Measurements from ENCODE around the gene METTL3.

Gene METTL3

DNA sequence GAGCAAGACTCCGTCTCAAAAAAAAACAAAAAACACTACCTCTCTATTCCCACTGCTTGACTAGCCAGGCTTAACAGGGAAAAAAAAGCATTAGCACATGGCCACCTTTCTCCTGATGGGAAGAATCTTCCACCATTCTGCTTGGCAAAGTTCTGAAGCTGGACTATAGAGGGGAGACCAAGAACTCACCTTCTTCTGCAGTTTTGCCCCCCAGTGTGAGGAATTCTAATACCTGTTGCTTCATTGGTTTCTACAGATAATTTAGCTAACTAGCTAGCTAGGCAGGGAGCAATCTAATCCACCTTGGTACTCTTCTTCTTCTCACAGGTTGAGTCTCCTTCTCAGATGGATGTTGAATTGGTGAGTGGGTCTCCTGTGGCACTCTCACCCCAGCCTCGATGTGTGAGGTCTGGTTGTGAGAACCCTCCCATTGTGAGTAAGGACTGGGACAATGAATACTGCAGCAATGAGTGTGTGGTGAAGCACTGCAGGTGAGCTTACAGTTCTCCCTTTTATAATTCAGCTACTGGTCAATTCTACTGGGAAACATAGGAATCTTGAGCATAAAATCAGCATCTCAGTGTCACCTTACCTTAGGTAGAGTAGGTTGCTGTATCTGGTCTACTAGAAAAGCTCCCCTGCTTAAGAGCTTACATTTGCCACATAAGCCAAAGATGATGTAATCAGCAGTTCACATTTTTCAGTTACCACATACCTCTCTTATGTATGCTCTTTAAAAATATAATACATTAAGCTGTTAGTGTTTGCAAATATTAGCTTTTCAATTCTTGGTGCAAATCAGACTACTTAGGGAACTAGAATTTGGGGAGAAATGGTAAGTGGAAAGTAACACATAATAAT, 16.0 kb downstream of the METTL3 start:
- H3K4me3 Mint-ChIP-seq, result no peak overlapping the region
- H3K27ac Mint-ChIP-seq (ENCODE audit: low read depth), result no peak overlapping the region

GRCh38 chr14:21486640-21487087, 24.5 kb downstream of the METTL3 start:
- Mint-ChIP-seq H3K36me3 (ENCODE audit: insufficient read depth) (peaks cover 44% of the 10 kb centered on the region), H3K4me1 (peaks cover 7% of the 10 kb centered on the region)

More for the DNA sequence above, 16.0 kb downstream of the METTL3 start:
- Mint-ChIP-seq H3K9me3 (no peaks in the 10 kb centered on the region), H3K27me3 (no peaks in the 10 kb centered on the region), H3K36me3 (ENCODE audit: insufficient read depth) (peaks cover 88% of the 10 kb centered on the region), H3K4me1 (peaks cover 15% of the 10 kb centered on the region)
- DNase-seq (ENCODE audit: low spot score in 2 of 2) (no peak), ATAC-seq (replicated peaks; ENCODE audit: extremely low read depth, poor library complexity, severe bottlenecking) (no peak)

DNA sequence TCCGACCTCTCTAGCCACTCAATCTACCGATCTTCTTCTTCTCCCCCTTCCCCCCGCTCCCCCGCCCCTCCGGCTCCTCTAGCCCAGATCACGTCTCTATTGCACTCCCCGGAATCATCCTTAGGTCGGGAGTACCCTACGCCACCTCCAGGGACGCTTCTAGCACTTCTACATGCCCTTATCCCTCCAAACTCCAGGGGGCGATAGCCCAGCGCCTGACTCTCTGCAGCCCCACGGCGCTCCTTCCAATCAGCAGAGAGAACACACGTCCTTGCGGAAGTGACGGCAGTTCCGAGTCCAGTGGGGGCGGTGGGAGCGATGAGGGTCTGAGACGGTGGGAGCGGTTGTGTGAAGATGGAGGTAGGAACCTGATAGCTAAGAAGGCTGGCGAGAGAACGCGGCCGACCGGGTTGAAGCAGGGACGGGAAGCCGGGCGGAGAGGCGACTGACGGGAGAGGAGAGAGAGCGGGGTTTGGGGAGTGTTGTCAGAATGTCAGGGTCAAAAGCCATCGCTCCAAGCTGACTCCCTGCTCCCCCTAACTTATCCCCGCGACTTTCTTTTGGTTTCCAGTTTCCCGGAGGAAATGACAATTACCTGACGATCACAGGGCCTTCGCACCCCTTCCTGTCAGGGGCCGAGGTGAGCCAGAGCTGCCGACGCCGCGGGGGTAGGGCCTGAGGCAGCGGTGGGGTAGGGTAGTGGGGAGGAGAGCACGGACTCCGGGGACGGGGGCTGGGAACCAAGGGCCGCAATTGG, 34.0 kb downstream of the METTL3 start, which contains the start of the genes RAB2B and TOX4:
Gene RAB2B, minus strand, starts transcription at position 35 of the 757 bp plus-strand sequence. CDS start 87 bp downstream, outside the sequence.
Gene TOX4, plus strand, starts transcription at position 271 of the 757 bp plus-strand sequence. Its CDS starts 84 bp downstream, at position 355.
- peak within 1 kb of the TSS; percentile 98 for H3K27ac Mint-ChIP-seq (ENCODE audit: low read depth)
- peaks cover 31% of the 10 kb centered on the region for H3K36me3 Mint-ChIP-seq (ENCODE audit: insufficient read depth)
- peak; percentile 90 to 97 for DNase-seq (ENCODE audit: low spot score in 2 of 2)
- H3K4me3 Mint-ChIP-seq, result peak within 1 kb of the TSS; percentile 97
- ATAC-seq (replicated peaks; ENCODE audit: extremely low read depth, poor library complexity, severe bottlenecking), result peak; percentile 97
- H3K4me1 Mint-ChIP-seq, result peaks cover 30% of the 10 kb centered on the region
- H3K9me3 Mint-ChIP-seq, result no peaks in the 10 kb centered on the region
- no peaks in the 10 kb centered on the region for H3K27me3 Mint-ChIP-seq

More at GRCh38 chr14:21486640-21487087, 24.5 kb downstream of the METTL3 start:
- H3K9me3 Mint-ChIP-seq, result no peaks in the 10 kb centered on the region
- no peak overlapping the region for H3K4me3 Mint-ChIP-seq
- ATAC-seq (replicated peaks; ENCODE audit: extremely low read depth, poor library complexity, severe bottlenecking) (no peak), DNase-seq (ENCODE audit: low spot score in 2 of 2) (no peak)
- no peaks in the 10 kb centered on the region for H3K27me3 Mint-ChIP-seq
- no peak overlapping the region for H3K27ac Mint-ChIP-seq (ENCODE audit: low read depth)

GRCh38 chr14:21476523-21476924, 34.6 kb downstream of the METTL3 start:
- peaks cover 27% of the 10 kb centered on the region for H3K4me1 Mint-ChIP-seq
- peaks cover 32% of the 10 kb centered on the region for H3K36me3 Mint-ChIP-seq (ENCODE audit: insufficient read depth)
- peak overlapping the region; percentile 98 for H3K27ac Mint-ChIP-seq (ENCODE audit: low read depth)
- no peaks in the 10 kb centered on the region for H3K9me3 Mint-ChIP-seq
- peak overlapping the region; percentile 97 for H3K4me3 Mint-ChIP-seq
- ATAC-seq (replicated peaks; ENCODE audit: extremely low read depth, poor library complexity, severe bottlenecking) (peak; percentile 44), DNase-seq (ENCODE audit: low spot score in 2 of 2) (no peak)
- no peaks in the 10 kb centered on the region for H3K27me3 Mint-ChIP-seq

DNA sequence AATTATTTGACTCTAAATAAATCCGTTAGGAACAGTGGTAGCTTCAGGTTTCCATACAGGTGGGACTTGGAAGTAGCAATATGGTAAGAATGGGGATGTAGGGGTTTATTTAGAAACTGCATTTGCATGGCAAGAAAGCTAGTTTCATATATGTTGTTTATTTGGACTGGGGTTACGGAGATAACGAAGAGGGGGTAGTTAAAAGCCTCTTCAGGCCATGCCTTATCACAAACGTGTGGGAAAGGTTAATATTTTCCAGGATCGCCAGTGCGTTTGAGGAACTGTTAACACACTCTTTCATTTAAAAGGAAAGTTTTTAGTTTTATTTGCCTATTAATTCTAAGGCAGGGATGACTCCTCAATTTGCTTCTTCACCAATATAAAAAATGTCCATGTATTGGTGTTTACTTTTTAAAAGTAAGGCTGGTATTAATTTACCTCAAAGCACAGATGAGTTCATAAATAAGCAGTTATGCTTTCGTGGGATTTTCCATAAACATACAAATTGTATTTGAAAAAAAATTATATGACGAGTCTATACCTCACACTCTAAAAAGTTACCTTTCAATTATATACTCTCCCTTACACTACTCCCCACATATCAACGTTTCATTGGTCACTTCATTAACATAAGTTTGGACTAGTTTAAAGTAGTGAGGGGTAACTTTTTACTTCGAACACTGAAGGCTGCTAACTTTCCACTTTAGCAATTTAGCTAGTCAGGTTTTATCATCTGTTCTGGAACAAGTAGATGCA, 35.2 kb downstream of the METTL3 start:
- DNase-seq (ENCODE audit: low spot score in 2 of 2) (no peak), ATAC-seq (replicated peaks; ENCODE audit: extremely low read depth, poor library complexity, severe bottlenecking) (no peak)
- peak overlapping the region; percentile 98 for H3K27ac Mint-ChIP-seq (ENCODE audit: low read depth)
- no peaks in the 10 kb centered on the region for H3K9me3 Mint-ChIP-seq
- H3K36me3 Mint-ChIP-seq (ENCODE audit: insufficient read depth), result peaks cover 35% of the 10 kb centered on the region
- peaks cover 27% of the 10 kb centered on the region for H3K4me1 Mint-ChIP-seq
- no peaks in the 10 kb centered on the region for H3K27me3 Mint-ChIP-seq
- H3K4me3 Mint-ChIP-seq, result peak overlapping the region; percentile 97

GRCh38 chr14:21467616-21468015, 43.5 kb downstream of the METTL3 start:
- no peak for DNase-seq (ENCODE audit: low spot score in 2 of 2)
- no peak overlapping the region for H3K4me3 Mint-ChIP-seq
- H3K4me1 Mint-ChIP-seq, result peaks cover 5% of the 10 kb centered on the region
- peaks cover 53% of the 10 kb centered on the region for H3K36me3 Mint-ChIP-seq (ENCODE audit: insufficient read depth)
- H3K27me3 Mint-ChIP-seq, result no peaks in the 10 kb centered on the region
- no peak for ATAC-seq (replicated peaks; ENCODE audit: extremely low read depth, poor library complexity, severe bottlenecking)
- no peaks in the 10 kb centered on the region for H3K9me3 Mint-ChIP-seq
- no peak overlapping the region for H3K27ac Mint-ChIP-seq (ENCODE audit: low read depth)

- Mint-ChIP-seq H3K27ac (ENCODE audit: low read depth) (peak within 1 kb of the TSS; percentile 94), H3K27me3 (no peaks in the 10 kb centered on the region), H3K36me3 (ENCODE audit: insufficient read depth) (peaks cover 26% of the 10 kb centered on the region)
Observed at GRCh38 chr14:21455912-21456667, 55.0 kb downstream of the METTL3 start, which contains the start of gene CHD8. CHD8 (minus strand) TSS chr14:21456123; CDS start chr14:21431643, 24,480 bp downstream.

DNA sequence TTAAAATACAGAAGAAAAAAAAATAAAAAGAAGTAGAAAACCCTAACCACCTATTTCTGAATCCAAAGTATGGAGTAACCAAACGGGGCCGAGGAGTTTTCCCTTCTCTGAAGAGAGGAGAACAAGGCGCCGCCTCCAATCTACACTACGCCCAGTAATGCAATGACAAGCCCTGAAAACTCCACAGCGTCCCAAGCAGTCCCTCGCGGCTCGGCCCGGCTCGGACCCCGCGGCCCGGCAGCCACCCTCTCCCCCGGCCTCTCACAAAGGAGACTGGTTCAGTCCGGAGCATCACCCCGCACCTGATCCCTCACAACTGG, 55.6 kb downstream of the METTL3 start:
- ATAC-seq (replicated peaks; ENCODE audit: extremely low read depth, poor library complexity, severe bottlenecking) (peak; percentile 8), DNase-seq (ENCODE audit: low spot score in 2 of 2) (no peak)
- Mint-ChIP-seq H3K36me3 (ENCODE audit: insufficient read depth) (peaks cover 26% of the 10 kb centered on the region), H3K9me3 (no peaks in the 10 kb centered on the region), H3K27me3 (no peaks in the 10 kb centered on the region), H3K4me1 (peaks cover 38% of the 10 kb centered on the region), H3K4me3 (peak overlapping the region; percentile 96), H3K27ac (ENCODE audit: low read depth) (peak overlapping the region; percentile 94)

More at GRCh38 chr14:21455912-21456667, 55.0 kb downstream of the METTL3 start, which contains the start of gene CHD8:
- Mint-ChIP-seq H3K4me3 (peak within 1 kb of the TSS; percentile 96), H3K9me3 (no peaks in the 10 kb centered on the region), H3K4me1 (peaks cover 36% of the 10 kb centered on the region)
- ATAC-seq (replicated peaks; ENCODE audit: extremely low read depth, poor library complexity, severe bottlenecking) (peak; percentile 96), DNase-seq (ENCODE audit: low spot score in 2 of 2) (peak; percentile 96 to 98)

- H3K4me1 Mint-ChIP-seq, result peaks cover 43% of the 10 kb centered on the region
- DNase-seq (ENCODE audit: low spot score in 2 of 2) (no peak), ATAC-seq (replicated peaks; ENCODE audit: extremely low read depth, poor library complexity, severe bottlenecking) (no peak)
- peak overlapping the region; percentile 94 for H3K27ac Mint-ChIP-seq (ENCODE audit: low read depth)
- H3K9me3 Mint-ChIP-seq, result no peaks in the 10 kb centered on the region
- no peaks in the 10 kb centered on the region for H3K27me3 Mint-ChIP-seq
- H3K36me3 Mint-ChIP-seq (ENCODE audit: insufficient read depth), result peaks cover 24% of the 10 kb centered on the region
- peak overlapping the region; percentile 96 for H3K4me3 Mint-ChIP-seq
Observed at GRCh38 chr14:21454843-21455544, 56.1 kb downstream of the METTL3 start.

DNA sequence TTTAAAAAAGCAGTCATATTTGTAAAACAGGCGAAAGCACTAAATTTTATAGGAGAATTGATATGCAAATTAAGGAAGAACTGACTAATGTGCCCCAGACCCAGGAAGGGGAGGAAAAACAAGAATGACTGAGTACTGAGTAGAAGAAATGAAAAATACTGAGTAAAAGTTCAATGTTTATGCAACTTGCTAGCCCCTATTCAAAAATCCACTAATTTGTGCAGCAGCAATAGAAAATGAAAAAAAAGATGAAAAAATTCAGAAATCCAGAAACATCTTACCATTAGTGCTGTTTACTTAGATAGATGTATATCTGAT, 61.3 kb downstream of the METTL3 start:
- H3K27me3 Mint-ChIP-seq, result no peaks in the 10 kb centered on the region
- peaks cover 4% of the 10 kb centered on the region for H3K36me3 Mint-ChIP-seq (ENCODE audit: insufficient read depth)
- H3K27ac Mint-ChIP-seq (ENCODE audit: low read depth), result peak overlapping the region; percentile 53
- DNase-seq (ENCODE audit: low spot score in 2 of 2), result no peak
- ATAC-seq (replicated peaks; ENCODE audit: extremely low read depth, poor library complexity, severe bottlenecking), result no peak
- H3K4me1 Mint-ChIP-seq, result peaks cover 55% of the 10 kb centered on the region
- no peaks in the 10 kb centered on the region for H3K9me3 Mint-ChIP-seq
- no peak overlapping the region for H3K4me3 Mint-ChIP-seq
